Measurements from ENCODE around the gene CMTM7. TPM values are rescaled to one million over a fixed set of nuclear protein-coding genes. Genes with fewer than 3 reads are reported as not detected.

Gene CMTM7
- total and polyA plus RNA-seq, 2 of the 13 experiments (the other 11 are each of a cell fraction or from before 2014, with no cell fraction given) = 20.9 to 21.4 TPM

GRCh38 chr3:32397941-32398340 lies 6.3 kb downstream of the CMTM7 start (continued):
- no peak for TF ChIP-seq ZNF724P (CRISPR knock-in tag; IDR thresholded peaks at IDR 0.05; ENCODE audit: borderline replicate concordance)
- TF ChIP-seq IRF9 (CRISPR knock-in tag; IDR thresholded peaks at IDR 0.05; ENCODE audit: borderline replicate concordance) = no peak

- DNase-seq (ENCODE audit: low spot score) = no peak
- ChIA-PET POLR2A (no interaction called here), CTCF (ENCODE audit: low intra/inter-chr PET ratio, low total read pairs) (interaction anchor here (1.4 to 2.1 kb wide), 2 partner anchors 23 to 221 kb away, joined by 9 to 10 read pairs; no protein-coding TSS in a partner anchor)
- Histone ChIP-seq H3K36me3 (replicated peaks in 1 of 2; ENCODE audit: control insufficient read depth in 1 of 2, insufficient read depth in 2 of 2, low read length in 2 of 2) (0 out of 5 replicates have a peak, but pooled peaks cover 0 to 2% of the 10 kb centered on the region in 2 experiments), H2AFZ (ENCODE audit: low read length) (no peak overlapping the region), H3K27me3 (ENCODE audit: control insufficient read depth in 1 of 2, insufficient read depth in 2 of 2, low read length in 2 of 2) (no peaks in the 10 kb centered on the region), H3K79me2 (ENCODE audit: insufficient read depth, low read length) (peaks cover 51% of the 10 kb centered on the region), H3K4me2 (ENCODE audit: low read depth, low read length) (no peak overlapping the region), H4K20me1 (ENCODE audit: insufficient read depth, low read length) (peaks cover 3% of the 10 kb centered on the region; the same call in 1 of the 2 replicates), H3K4me3 (replicated peaks in 1 of 3; ENCODE audit: insufficient read depth in 1 of 3, low read depth in 2 of 3, low read length in 3 of 3) (no peak overlapping the region), H3K4me1 (ENCODE audit: insufficient read depth, low read length) (peaks cover 37% of the 10 kb centered on the region), H3K9ac (ENCODE audit: insufficient read depth, low read depth, low read length) (no peak overlapping the region), H3K27ac (ENCODE audit: extremely low read length, insufficient read depth, low read length) (no peak overlapping the region), H3K9me3 (ENCODE audit: low read length) (no peaks in the 10 kb centered on the region)
- in situ Hi-C loops (cut with HindIII; ENCODE audit: extremely low pct_ligation_motif_present, low pct_unique_long_range_greater_than_20kb) (no loop called here), intact Hi-C loops (cut with micrococcal nuclease; ENCODE audit: unreplicated experiment) (loop anchor here (10.0 kb wide), 2 partner anchors 104 to 106 kb away; partner anchors contain the start of gene CMTM6)
- no peak for ATAC-seq
- WGBS (ENCODE audit: low lambda C conversion rate) = 89% methylated on average over 10 of the region's 10 CpGs
- FAIRE-seq = no peak
- no TSS peak for BruUV-seq (replicated peaks)
- TF ChIP-seq XRCC5 (optimal IDR thresholded peaks at IDR 0.05; ENCODE audit: low read length) (no peak), NR2F1 (CRISPR knock-in tag; IDR thresholded peaks at IDR 0.05) (no peak), LBX2 (CRISPR knock-in tag; IDR thresholded peaks at IDR 0.05; ENCODE audit: borderline replicate concordance) (no peak), RNF219 (CRISPR knock-in tag; IDR thresholded peaks at IDR 0.05) (no peak), ZFP62 (CRISPR knock-in tag; IDR thresholded peaks at IDR 0.05) (no peak), SP4 (CRISPR knock-in tag; IDR thresholded peaks at IDR 0.05) (no peak), ARNT (IDR thresholded peaks at IDR 0.05) (no peak), CAMTA2 (CRISPR knock-in tag; IDR thresholded peaks at IDR 0.05; ENCODE audit: borderline replicate concordance) (no peak), CEBPG (CRISPR knock-in tag; IDR thresholded peaks at IDR 0.05) (no peak)
Observed at GRCh38 chr3:32398531-32398930, 6.9 kb downstream of the CMTM7 start.
